Upper lobe of left lung (tissue), 6 donors: ENCODE measurements around the gene ZNF367. TPM values are rescaled to one million over a fixed set of nuclear protein-coding genes. Genes with fewer than 3 reads are reported as not detected.

Source experiments
- ATAC-seq, 2 donors: fragments of 200-7000 bp; cut with Tn5 transposase; one replicate each; pipeline ENCODE4 v1.9.1; 2022; ENCODE audit warnings: mild to moderate bottlenecking in 2 of 2, moderate library complexity in 2 of 2; ENCODE audit not compliant: low FRiP score in 2 of 2
- DNase-seq, 2 donors: peaks; one replicate each; pipeline ENCODE4 v3.0.0-alpha.2; 2019 to 2020
- H3K27ac ChIP-seq, 4 donors: fragments of 200-600 bp; sonication (generic); one replicate each; pipeline ENCODE4 v1.5.1; 2016 to 2019
- H3K27me3 ChIP-seq, 4 donors: fragments of 200-600 bp; sonication (generic); one replicate each; pipeline ENCODE4 v1.5.1; 2017 to 2019
- H3K36me3 ChIP-seq, 4 donors: fragments of 200-600 bp; sonication (generic); one replicate each; pipeline ENCODE4 v1.5.1; 2016 to 2019
- H3K4me1 ChIP-seq, 4 donors: fragments of 200-600 bp; sonication (generic); one replicate each; pipeline ENCODE4 v1.5.1; 2018 to 2019
- H3K4me3 ChIP-seq, 4 donors: fragments of 200-600 bp; sonication (generic); one replicate each; pipeline ENCODE4 v1.5.1; 2017 to 2019; ENCODE audit warnings: mild to moderate bottlenecking in 2 of 4, moderate library complexity in 1 of 4
- H3K9me3 ChIP-seq, 4 donors: fragments of 200-600 bp; sonication (generic); one replicate each; pipeline ENCODE4 v1.5.1; 2018 to 2019
- EP300 ChIP-seq, 4 donors: sonication (generic); formaldehyde crosslinking; IDR thresholded peaks; one replicate each; pipeline ENCODE4 v1.5.1; 2017; ENCODE audit warnings: antibody characterized with exemption in 4 of 4, control low read depth in 2 of 4
- POLR2A ChIP-seq, 4 donors: fragments of 450-650 bp; IDR thresholded peaks; one replicate each; pipeline ENCODE4 v1.5.1; 2016 to 2017; ENCODE audit warnings: antibody characterized with exemption in 4 of 4, mild to moderate bottlenecking in 2 of 4
- POLR2AphosphoS5 ChIP-seq, 2 donors: sonication (generic); formaldehyde crosslinking; IDR thresholded peaks; one replicate each; pipeline ENCODE4 v1.5.1; 2017; ENCODE audit warnings: antibody characterized with exemption in 2 of 2
- WGBS, 2 donors: methylation state at CpG; one replicate each; pipeline ENCODE4 v1.1.5; 2017 to 2018; 5-methylcytosine and 5-hydroxymethylcytosine counted together
- total RNA-seq, 6 donors: library from RNA; depleted of rRNA in 4 of 6; stranded (reverse); fragments of >200 nt in 4 of 6; gene quantifications; one replicate each; pipeline versions ENCODE4 v1.1.0 to v1.2.1, GENCODE V29; 2016 to 2021
- TF ChIP-seq, protein P1 (sequence below), 6 experiments: fragments of 450-650 bp in 4 of 6; fragments of 200-600 bp in 2 of 6; sonication (generic) in 2 of 6; IDR thresholded peaks; one replicate each; pipeline ENCODE4 v1.5.1; 2016 to 2019; ENCODE audit warnings: antibody characterized with exemption in 6 of 6
- donor health status: DM: no; HTN: no; CAD: no; lungs with moderate emphysema.
- donor health status: DM: no; HTN: yes; CAD: no; lungs with severe emphysema.

ZNF367 gene
- total RNA-seq, 6 donors from 2014 or later = 0.59 to 2.6 (median 1.4) TPM

DNA sequence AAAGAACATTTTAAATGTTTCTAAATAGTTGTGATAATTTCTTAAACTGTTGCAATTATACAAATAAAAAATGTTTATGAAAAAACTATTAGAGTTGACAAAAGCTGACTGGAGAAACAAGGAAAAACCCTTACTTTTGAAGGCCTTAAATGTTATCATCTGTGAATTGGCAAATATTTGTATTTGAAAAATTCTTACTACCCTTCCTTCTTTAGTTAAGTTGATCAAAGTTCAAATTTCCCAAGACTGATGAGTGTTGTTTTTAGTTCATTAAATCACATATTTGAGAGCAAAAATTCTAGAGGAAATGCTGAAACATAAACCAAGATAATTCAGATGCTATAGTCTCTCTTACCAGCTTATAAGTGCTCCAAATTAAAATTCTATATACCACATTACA lies 32.0 kb downstream of the ZNF367 start:
- ATAC-seq = no peak
- Histone ChIP-seq H3K9me3 (no peaks in the 10 kb centered on the region), H3K4me3 (no peak overlapping the region), H3K27ac (no peak overlapping the region), H3K36me3 (no peaks in the 10 kb centered on the region), H3K27me3 (no peaks in the 10 kb centered on the region), H3K4me1 (peaks cover 16 to 27% (median 20%) of the 10 kb centered on the region in 4 donors)
- no peak for DNase-seq
- no peak for TF ChIP-seq POLR2A (IDR thresholded peaks at IDR 0.05)
- no peak for TF ChIP-seq EP300 (IDR thresholded peaks at IDR 0.05)
- TF ChIP-seq POLR2AphosphoS5 (IDR thresholded peaks at IDR 0.05) = no peak
- TF ChIP-seq, protein P1, sequence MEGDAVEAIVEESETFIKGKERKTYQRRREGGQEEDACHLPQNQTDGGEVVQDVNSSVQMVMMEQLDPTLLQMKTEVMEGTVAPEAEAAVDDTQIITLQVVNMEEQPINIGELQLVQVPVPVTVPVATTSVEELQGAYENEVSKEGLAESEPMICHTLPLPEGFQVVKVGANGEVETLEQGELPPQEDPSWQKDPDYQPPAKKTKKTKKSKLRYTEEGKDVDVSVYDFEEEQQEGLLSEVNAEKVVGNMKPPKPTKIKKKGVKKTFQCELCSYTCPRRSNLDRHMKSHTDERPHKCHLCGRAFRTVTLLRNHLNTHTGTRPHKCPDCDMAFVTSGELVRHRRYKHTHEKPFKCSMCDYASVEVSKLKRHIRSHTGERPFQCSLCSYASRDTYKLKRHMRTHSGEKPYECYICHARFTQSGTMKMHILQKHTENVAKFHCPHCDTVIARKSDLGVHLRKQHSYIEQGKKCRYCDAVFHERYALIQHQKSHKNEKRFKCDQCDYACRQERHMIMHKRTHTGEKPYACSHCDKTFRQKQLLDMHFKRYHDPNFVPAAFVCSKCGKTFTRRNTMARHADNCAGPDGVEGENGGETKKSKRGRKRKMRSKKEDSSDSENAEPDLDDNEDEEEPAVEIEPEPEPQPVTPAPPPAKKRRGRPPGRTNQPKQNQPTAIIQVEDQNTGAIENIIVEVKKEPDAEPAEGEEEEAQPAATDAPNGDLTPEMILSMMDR (IDR thresholded peaks at IDR 0.05) = no peak

DNA sequence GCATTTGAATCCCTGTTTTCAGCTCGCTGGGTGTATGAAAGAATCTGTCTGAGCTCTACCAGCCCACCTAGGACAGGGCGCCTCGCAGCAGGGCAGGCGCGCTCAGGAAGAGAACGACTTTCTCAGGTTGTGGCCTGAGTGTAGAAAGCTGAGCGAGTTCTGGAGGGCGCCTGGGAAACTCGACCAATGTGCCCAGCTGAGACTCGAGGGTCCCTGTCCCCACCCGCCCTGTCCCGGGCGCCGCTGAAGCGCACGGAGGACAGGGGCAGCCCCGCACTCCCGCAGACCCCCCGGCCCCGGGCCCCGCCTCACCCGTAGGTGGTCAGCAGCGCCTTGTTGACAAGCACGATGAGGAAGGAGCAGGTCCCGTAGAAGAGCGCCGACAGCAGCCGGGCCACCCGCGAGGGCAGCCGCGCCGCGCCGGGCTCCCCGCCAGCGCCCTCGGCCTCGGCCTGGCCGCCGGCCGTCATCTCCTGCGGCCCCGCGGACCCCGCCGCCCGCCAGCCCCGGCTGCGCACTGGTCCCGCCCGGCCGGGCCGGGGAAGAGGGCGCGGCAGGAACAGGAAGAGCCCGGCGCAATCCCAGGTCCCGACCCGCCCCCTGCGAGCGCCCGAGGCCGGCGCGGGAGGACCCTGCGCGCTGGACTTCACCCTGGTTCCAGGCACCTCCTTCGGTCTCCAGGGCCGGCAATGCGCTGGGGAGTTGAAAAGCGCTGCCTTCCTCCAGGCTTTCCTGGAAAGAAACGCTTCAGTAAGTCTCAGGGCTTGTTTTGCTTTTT lies 34.8 kb downstream of the ZNF367 start, which contains the start of gene SLC35D2:
Gene SLC35D2, minus strand, starts transcription at position 547 of the 778 bp plus-strand sequence. Its CDS starts 77 bp downstream, at position 470.
- DNase-seq (peak; percentile 73 to 93), ATAC-seq (peak; percentile 86 to 97)
- WGBS, 2 donors = 0% methylated on average over 14 to 54 of the region's 73 CpGs
- no peaks in the 10 kb centered on the region for H3K27me3 ChIP-seq
- TF ChIP-seq, protein P1 (IDR thresholded peaks at IDR 0.05) = no peak
- TF ChIP-seq EP300 (IDR thresholded peaks at IDR 0.05) (no peak), POLR2A (IDR thresholded peaks at IDR 0.05) (peak in 1 of 4 donors; percentile 58), POLR2AphosphoS5 (IDR thresholded peaks at IDR 0.05) (peak; percentile 22 to 37)
- no peaks in the 10 kb centered on the region for H3K36me3 ChIP-seq
- no peaks in the 10 kb centered on the region for H3K9me3 ChIP-seq
- H3K27ac ChIP-seq = peak within 1 kb of the TSS; percentile 78 to 91 (median 88)
- peaks cover 16 to 26% (median 21%) of the 10 kb centered on the region in 4 donors for H3K4me1 ChIP-seq
- peak within 1 kb of the TSS; percentile 76 to 84 (median 81) for H3K4me3 ChIP-seq

DNA sequence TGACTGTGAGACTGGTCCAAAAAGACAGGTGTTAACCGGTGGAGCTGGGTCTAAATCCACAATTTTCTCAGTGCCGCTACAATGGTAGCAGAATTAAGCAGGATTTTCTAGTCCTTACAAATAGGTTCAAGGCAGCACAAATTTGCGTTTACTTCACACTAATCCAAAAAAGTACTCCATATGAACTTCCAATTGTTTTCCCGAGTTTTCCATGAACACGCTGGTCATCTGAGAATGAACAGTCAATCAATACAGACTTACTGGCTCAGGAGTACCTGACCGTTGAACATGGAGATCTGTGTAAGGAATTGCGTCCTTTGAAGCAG lies 35.4 kb downstream of the ZNF367 start:
- no peak for TF ChIP-seq POLR2A (IDR thresholded peaks at IDR 0.05)
- TF ChIP-seq EP300 (IDR thresholded peaks at IDR 0.05) = no peak
- TF ChIP-seq POLR2AphosphoS5 (IDR thresholded peaks at IDR 0.05) = no peak
- TF ChIP-seq, protein P1 (IDR thresholded peaks at IDR 0.05) = no peak
- Histone ChIP-seq H3K27me3 (no peaks in the 10 kb centered on the region), H3K9me3 (no peaks in the 10 kb centered on the region), H3K4me3 (peak overlapping the region; percentile 76 to 84 (median 81)), H3K36me3 (no peaks in the 10 kb centered on the region), H3K27ac (peak overlapping the region; percentile 78 to 91 (median 88)), H3K4me1 (peaks cover 16 to 26% (median 21%) of the 10 kb centered on the region in 4 donors)
- DNase-seq (no peak), ATAC-seq (no peak)
- WGBS, 2 donors = 36 to 39% methylated on average over 7 of the region's 7 CpGs

DNA sequence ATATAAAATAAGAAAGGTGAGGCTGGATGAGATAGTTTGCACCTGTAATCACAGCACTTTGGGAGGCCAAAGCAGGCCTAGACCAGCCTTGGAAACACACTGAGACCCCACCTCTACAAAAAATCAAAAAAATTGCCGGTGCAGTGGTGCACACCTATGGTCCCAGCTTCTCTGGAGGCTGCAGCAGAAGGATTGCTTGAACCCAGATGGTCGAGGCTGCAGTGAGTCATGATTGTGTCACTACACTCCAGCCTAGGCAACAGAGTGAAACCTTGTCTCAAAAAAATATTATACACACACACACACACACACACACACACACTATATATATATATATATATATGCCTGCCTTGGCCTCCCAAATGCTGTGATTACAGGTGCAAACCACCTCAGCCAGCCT lies 36.0 kb downstream of the ZNF367 start:
- no peak overlapping the region for H3K27ac ChIP-seq
- peak overlapping the region in 1 of 4 donors; percentile 82 for H3K4me3 ChIP-seq
- ATAC-seq = no peak
- no peaks in the 10 kb centered on the region for H3K36me3 ChIP-seq
- no peaks in the 10 kb centered on the region for H3K27me3 ChIP-seq
- DNase-seq = no peak
- peaks cover 17 to 26% (median 25%) of the 10 kb centered on the region in 4 donors for H3K4me1 ChIP-seq
- 66 to 71% methylated on average over 2 of the region's 2 CpGs for WGBS, 2 donors
- TF ChIP-seq POLR2A (IDR thresholded peaks at IDR 0.05) (no peak), EP300 (IDR thresholded peaks at IDR 0.05) (no peak)
- TF ChIP-seq, protein P1 (IDR thresholded peaks at IDR 0.05) = no peak
- H3K9me3 ChIP-seq = no peaks in the 10 kb centered on the region
